Mesenchymal stem cell (in vitro differentiated cells and primary cell): ENCODE results near the gene TTC33.

Experiments
- DNase-seq: peaks from one replicate; pipeline ENCODE4 v3.0.0-alpha.2; 2013
- H2AFZ ChIP-seq: one replicate; pipeline ENCODE4 v1.6.1; 2013; ENCODE audit warnings: low read depth, mild to moderate bottlenecking, control low read depth, inconsistent platforms, low read length, moderate library complexity
- H2AK5ac ChIP-seq: 2 replicates; pipeline ENCODE4 v1.6.1; 2013; ENCODE audit warnings: low read length, moderate library complexity, mild to moderate bottlenecking, inconsistent platforms; ENCODE audit not compliant: severe bottlenecking
- H2BK120ac ChIP-seq: one replicate; pipeline ENCODE4 v1.6.1; 2013; ENCODE audit warnings: low read depth, mild to moderate bottlenecking, inconsistent platforms, low read length, moderate library complexity
- H2BK12ac ChIP-seq, 2 experiments: one replicate each; pipeline ENCODE4 v1.6.1; 2013; ENCODE audit warnings: inconsistent platforms in 2 of 2, low read length in 2 of 2, mild to moderate bottlenecking in 2 of 2, moderate library complexity in 2 of 2, control low read depth in 1 of 2
- H2BK15ac ChIP-seq: one replicate; pipeline ENCODE4 v1.6.1; 2013; ENCODE audit warnings: mild to moderate bottlenecking, low read depth, inconsistent platforms; ENCODE audit not compliant: poor library complexity, severe bottlenecking
- H2BK5ac ChIP-seq: 2 replicates; pipeline ENCODE4 v1.6.1; 2013; ENCODE audit warnings: low read depth, mild to moderate bottlenecking, low read length, control low read depth, inconsistent platforms; ENCODE audit not compliant: poor library complexity, severe bottlenecking
- H3K14ac ChIP-seq, 2 experiments: one replicate each; pipeline ENCODE4 v1.6.1; 2013; ENCODE audit warnings: inconsistent platforms in 2 of 2, low read length in 2 of 2, control low read depth in 1 of 2, mild to moderate bottlenecking in 1 of 2, moderate library complexity in 1 of 2
- H3K18ac ChIP-seq, 2 experiments: one replicate each; pipeline ENCODE4 v1.6.1; 2013; ENCODE audit warnings: inconsistent platforms in 2 of 2, low read length in 2 of 2, control low read depth in 1 of 2, low read depth in 1 of 2, mild to moderate bottlenecking in 1 of 2
- H3K23ac ChIP-seq, 2 experiments: one replicate each; pipeline ENCODE4 v1.6.1; 2013; ENCODE audit warnings: inconsistent platforms in 2 of 2, low read length in 2 of 2, mild to moderate bottlenecking in 2 of 2, moderate library complexity in 2 of 2, control low read depth in 1 of 2
- H3K27ac ChIP-seq: 2 replicates; pipeline ENCODE4 v1.5.1; 2013; ENCODE audit warnings: mild to moderate bottlenecking, moderate library complexity, low read length, control low read depth, inconsistent platforms; ENCODE audit not compliant: poor library complexity, severe bottlenecking
- H3K27me3 ChIP-seq, 2 experiments: 2 replicates each; pipeline versions ENCODE4 v1.6.1 to v1.7.0; 2013; ENCODE audit warnings: low read length in 2 of 2, mild to moderate bottlenecking in 2 of 2, moderate library complexity in 2 of 2, control low read depth in 1 of 2, inconsistent platforms in 1 of 2; ENCODE audit not compliant: control insufficient read depth in 1 of 2, insufficient read depth in 1 of 2
- H3K36me3 ChIP-seq, 2 experiments: 2 replicates each; pipeline versions ENCODE4 v1.6.1 to v1.7.0; 2013; ENCODE audit warnings: low read length in 2 of 2, control low read depth in 1 of 2, inconsistent platforms in 1 of 2, low read depth in 1 of 2, mild to moderate bottlenecking in 1 of 2; ENCODE audit not compliant: insufficient read depth in 2 of 2, control insufficient read depth in 1 of 2
- H3K4ac ChIP-seq, 2 experiments: one replicate each; pipeline ENCODE4 v1.6.1; 2013; ENCODE audit warnings: inconsistent platforms in 2 of 2, low read length in 2 of 2, mild to moderate bottlenecking in 2 of 2, moderate library complexity in 2 of 2, control low read depth in 1 of 2, low read depth in 1 of 2
- H3K4me1 ChIP-seq: 2 replicates; pipeline ENCODE4 v1.6.1; 2013; ENCODE audit warnings: low read depth, low read length, control low read depth; ENCODE audit not compliant: control insufficient read depth, insufficient read depth
- H3K4me2 ChIP-seq: 2 replicates; pipeline ENCODE4 v1.6.1; 2013; ENCODE audit warnings: low read length, mild to moderate bottlenecking, inconsistent platforms; ENCODE audit not compliant: poor library complexity, severe bottlenecking
- H3K4me3 ChIP-seq, 2 experiments: 2 replicates each; pipeline versions ENCODE4 v1.5.1 to v1.7.0; 2013; ENCODE audit warnings: low read length in 2 of 2, mild to moderate bottlenecking in 2 of 2, control low read depth in 1 of 2, low read depth in 1 of 2; ENCODE audit not compliant: insufficient read depth in 1 of 2
- H3K79me1 ChIP-seq: replicated peaks from 2 replicates; pipeline ENCODE4 v1.6.1; 2013; ENCODE audit warnings: mild to moderate bottlenecking, control low read depth, low read length, inconsistent platforms; ENCODE audit not compliant: poor library complexity, severe bottlenecking
- H3K9ac ChIP-seq: 2 replicates; pipeline ENCODE4 v1.7.0; 2013; ENCODE audit warnings: mild to moderate bottlenecking, low read length, moderate library complexity
- H3K9me3 ChIP-seq: 2 replicates; pipeline ENCODE4 v1.7.0; 2013; ENCODE audit warnings: mild to moderate bottlenecking, low read length; ENCODE audit not compliant: control insufficient read depth
- H4K8ac ChIP-seq: one replicate; pipeline ENCODE4 v1.6.1; 2013; ENCODE audit warnings: inconsistent platforms, mild to moderate bottlenecking, low read length, moderate library complexity
- H4K91ac ChIP-seq: one replicate; pipeline ENCODE4 v1.6.1; 2013; ENCODE audit warnings: mild to moderate bottlenecking, low read length, inconsistent platforms
- WGBS: methylation state at CpG from one replicate; pipeline ENCODE4 v1.1.7; 2013; ENCODE audit warnings: mixed read lengths; 5-methylcytosine and 5-hydroxymethylcytosine counted together

TTC33 gene

GRCh38 chr5:40626801-40627200 lies 129.0 kb downstream of the TTC33 start:
- Histone ChIP-seq H3K4me2 (no peak overlapping the region), H3K9ac (no peak overlapping the region), H2BK5ac (no peak overlapping the region), H3K4me1 (no peaks in the 10 kb centered on the region), H3K23ac (no peak overlapping the region), H3K4me3 (no peak overlapping the region), H3K27me3 (no peaks in the 10 kb centered on the region), H3K18ac (no peak overlapping the region), H2BK15ac (no peak overlapping the region), H3K36me3 (no peaks in the 10 kb centered on the region), H2BK12ac (no peak overlapping the region), H2AFZ (no peak overlapping the region), H4K8ac (no peak overlapping the region), H3K79me1 (no peaks in the 10 kb centered on the region), H4K91ac (no peak overlapping the region), H3K14ac (no peak overlapping the region), H3K27ac (no peak overlapping the region), H3K4ac (no peak overlapping the region), H2AK5ac (no peak overlapping the region), H2BK120ac (no peak overlapping the region), H3K9me3 (no peaks in the 10 kb centered on the region)
- 85% methylated on average over 1 of the region's 2 CpGs for WGBS
- DNase-seq = no peak

GRCh38 chr5:40623480-40624420 lies 132.0 kb downstream of the TTC33 start:
- Histone ChIP-seq H3K79me1 (no peaks in the 10 kb centered on the region), H3K14ac (no peak overlapping the region), H2AK5ac (no peak overlapping the region), H3K23ac (no peak overlapping the region), H4K91ac (no peak overlapping the region), H2BK12ac (no peak overlapping the region), H3K4ac (no peak overlapping the region), H4K8ac (no peak overlapping the region), H2AFZ (no peak overlapping the region), H2BK15ac (no peak overlapping the region), H2BK120ac (no peak overlapping the region), H3K9me3 (no peaks in the 10 kb centered on the region), H2BK5ac (no peak overlapping the region), H3K4me3 (no peak overlapping the region), H3K36me3 (no peaks in the 10 kb centered on the region), H3K9ac (no peak overlapping the region), H3K27ac (no peak overlapping the region), H3K4me1 (no peaks in the 10 kb centered on the region), H3K4me2 (no peak overlapping the region), H3K18ac (no peak overlapping the region), H3K27me3 (no peaks in the 10 kb centered on the region)
- no peak for DNase-seq
- 92% methylated on average over 1 of the region's 2 CpGs for WGBS

DNA sequence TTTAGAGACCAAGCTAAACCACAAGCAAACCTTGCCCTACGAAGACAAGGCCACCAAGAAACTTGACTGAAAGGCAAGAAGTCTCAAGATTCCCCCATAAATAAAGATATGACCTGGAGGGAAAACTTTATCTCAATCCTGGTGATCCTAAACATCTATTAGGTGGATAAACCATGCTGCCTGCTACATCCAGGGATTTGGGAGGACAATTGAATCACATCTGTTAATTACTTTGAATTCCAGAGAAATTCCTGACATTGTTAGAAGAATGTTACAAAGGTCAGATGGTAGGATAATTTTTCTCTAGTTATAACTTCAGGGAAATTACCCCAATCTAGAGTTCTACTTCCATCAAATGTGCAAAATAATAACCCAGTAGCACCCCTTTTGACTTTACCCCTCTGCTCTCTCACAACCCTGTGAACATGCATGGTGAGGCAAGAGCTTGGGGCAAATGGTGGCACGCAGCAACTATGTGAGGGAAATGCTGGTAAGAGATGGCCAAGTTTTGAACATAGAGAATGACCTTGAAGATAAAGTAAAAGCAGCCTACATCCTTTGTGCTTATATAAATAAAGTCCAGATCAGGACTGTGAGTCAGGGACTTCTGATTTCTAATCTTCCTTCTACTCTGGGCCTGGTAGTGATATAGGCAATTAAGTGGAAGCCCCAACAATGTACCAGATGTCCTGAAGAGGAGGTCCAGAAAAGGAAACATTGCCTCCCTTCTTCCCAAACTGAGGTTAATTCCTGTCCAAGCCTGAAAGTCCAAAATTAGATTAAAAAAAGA lies 133.1 kb downstream of the TTC33 start:
- Histone ChIP-seq H3K14ac (no peak overlapping the region), H2AFZ (no peak overlapping the region), H3K4me1 (no peaks in the 10 kb centered on the region), H3K23ac (no peak overlapping the region), H3K18ac (peak overlapping the region in 1 of 2 experiments; percentile 56), H2BK120ac (no peak overlapping the region), H2BK12ac (no peak overlapping the region), H2BK15ac (no peak overlapping the region), H3K36me3 (no peaks in the 10 kb centered on the region), H3K4ac (no peak overlapping the region), H2BK5ac (no peak overlapping the region), H3K27me3 (no peaks in the 10 kb centered on the region), H3K9ac (no peak overlapping the region), H4K8ac (no peak overlapping the region), H3K4me2 (no peak overlapping the region), H3K27ac (no peak overlapping the region), H3K4me3 (no peak overlapping the region), H4K91ac (no peak overlapping the region), H2AK5ac (no peak overlapping the region), H3K79me1 (no peaks in the 10 kb centered on the region), H3K9me3 (no peaks in the 10 kb centered on the region)
- DNase-seq = no peak
- 100% methylated on average over 1 of the region's 2 CpGs for WGBS

GRCh38 chr5:40619421-40619820 lies 136.3 kb downstream of the TTC33 start:
- DNase-seq = peak; percentile 6
- H3K79me1 ChIP-seq = no peaks in the 10 kb centered on the region
- 36% methylated on average over 1 of the region's 1 CpG for WGBS

More at GRCh38 chr5:40619421-40619820, 136.3 kb downstream of the TTC33 start:
- Histone ChIP-seq H3K36me3 (no peaks in the 10 kb centered on the region), H3K4me1 (no peaks in the 10 kb centered on the region), H2AK5ac (no peak overlapping the region), H2BK12ac (no peak overlapping the region), H3K27me3 (no peaks in the 10 kb centered on the region), H4K8ac (no peak overlapping the region), H2BK5ac (no peak overlapping the region), H3K23ac (no peak overlapping the region), H3K9ac (no peak overlapping the region), H3K27ac (no peak overlapping the region), H3K14ac (no peak overlapping the region), H3K9me3 (no peaks in the 10 kb centered on the region), H3K4ac (no peak overlapping the region), H2BK120ac (no peak overlapping the region), H2AFZ (no peak overlapping the region), H4K91ac (no peak overlapping the region), H3K4me2 (no peak overlapping the region), H2BK15ac (no peak overlapping the region), H3K4me3 (no peak overlapping the region), H3K18ac (no peak overlapping the region)
